Epidermal melanocyte (primary cell): ENCODE measurements around the gene ACTL10.

Source experiments
- DNase-seq: peaks from one replicate; pipeline ENCODE4 v3.0.0; 2011; ENCODE audit warnings: low spot score; ENCODE audit not compliant: insufficient read length

Gene ACTL10

GRCh38 chr20:33676652-33677645 lies 10.2 kb downstream of the ACTL10 start:
- no peak for DNase-seq

GRCh38 chr20:33677991-33678702 lies 11.4 kb downstream of the ACTL10 start:
- no peak for DNase-seq

GRCh38 chr20:33679758-33680485 lies 13.2 kb downstream of the ACTL10 start:
- DNase-seq = peak; percentile 7

- DNase-seq = no peak
Measured at GRCh38 chr20:33680686-33681085, 13.9 kb downstream of the ACTL10 start.

- no peak for DNase-seq
Measured at GRCh38 chr20:33681288-33681687, 14.5 kb downstream of the ACTL10 start.

- no peak for DNase-seq
Measured at GRCh38 chr20:33681728-33682353, 15.1 kb downstream of the ACTL10 start.

GRCh38 chr20:33684533-33685327 lies 18.0 kb downstream of the ACTL10 start:
- DNase-seq = peak; percentile 11

GRCh38 chr20:33685328-33686099 lies 18.8 kb downstream of the ACTL10 start:
- DNase-seq = peak; percentile 5

GRCh38 chr20:33686100-33686983 lies 19.6 kb downstream of the ACTL10 start, which contains the start of gene E2F1:
Gene E2F1, minus strand, starts transcription at chr20:33686385. Its CDS starts 121 bp downstream, at chr20:33686264.
- peak; percentile 97 for DNase-seq

- DNase-seq = no peak
Measured at GRCh38 chr20:33686984-33687366, 20.2 kb downstream of the ACTL10 start.

GRCh38 chr20:33687370-33687915 lies 20.7 kb downstream of the ACTL10 start:
- DNase-seq = no peak

- DNase-seq = no peak
Measured at GRCh38 chr20:33687993-33688937, 21.5 kb downstream of the ACTL10 start.

- no peak for DNase-seq
Measured at GRCh38 chr20:33688938-33689424, 22.2 kb downstream of the ACTL10 start.

GRCh38 chr20:33689493-33689892 lies 22.8 kb downstream of the ACTL10 start:
- no peak for DNase-seq

- DNase-seq = no peak
Measured at GRCh38 chr20:33689973-33690372, 23.2 kb downstream of the ACTL10 start.

GRCh38 chr20:33693289-33693688 lies 26.5 kb downstream of the ACTL10 start:
- DNase-seq = no peak
